Measurements from ENCODE around the gene RANBP3.

Gene RANBP3

DNA sequence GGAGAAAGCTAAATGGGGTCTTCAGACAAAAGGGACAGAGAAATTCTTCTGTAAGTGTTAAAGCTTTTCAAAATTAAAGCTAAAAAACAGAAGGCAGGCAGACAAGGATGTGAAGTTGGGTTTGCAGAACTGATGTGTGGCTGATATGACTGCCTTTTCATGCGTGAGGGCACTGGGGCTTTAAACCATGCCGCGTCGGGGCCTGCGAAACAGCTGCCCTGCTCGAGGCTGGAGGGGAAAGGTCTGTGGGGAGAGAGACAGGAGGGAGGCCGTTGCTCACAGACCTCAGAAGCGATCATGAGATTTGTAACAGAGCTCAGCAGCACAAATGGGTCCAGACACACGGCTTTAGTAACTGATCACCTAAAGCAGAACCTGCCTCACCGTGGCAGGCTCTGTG lies 40.4 kb downstream of the RANBP3 start:
- Histone ChIP-seq H3K9ac (ENCODE audit: low read depth in 1 of 2, low read length in 2 of 2) (no peak overlapping the region), H3K27me3 (ENCODE audit: control insufficient read depth in 2 of 2, insufficient read depth in 2 of 2, low read length in 2 of 2) (no peaks in the 10 kb centered on the region), H3K4me1 (ENCODE audit: control insufficient read depth in 2 of 2, insufficient read depth in 2 of 2, low read length in 2 of 2) (peaks cover 3 to 5% of the 10 kb centered on the region in 2 donors), H3K4me3 (ENCODE audit: low read length in 2 of 2) (no peak overlapping the region), H3K27ac (ENCODE audit: low read depth in 2 of 2, low read length in 2 of 2) (no peak overlapping the region), H3K9me3 (ENCODE audit: control insufficient read depth in 2 of 2, low read length in 2 of 2) (no peaks in the 10 kb centered on the region), H3K36me3 (ENCODE audit: control insufficient read depth in 2 of 2, insufficient read depth in 2 of 2, low read length in 2 of 2) (peaks cover 33 to 40% of the 10 kb centered on the region in 2 donors)

GRCh38 chr19:5936292-5936592 lies 41.7 kb downstream of the RANBP3 start:
- H3K4me1 ChIP-seq (ENCODE audit: control insufficient read depth in 2 of 2, insufficient read depth in 2 of 2, low read length in 2 of 2), result peaks cover 3 to 5% of the 10 kb centered on the region in 2 donors
- H3K36me3 ChIP-seq (ENCODE audit: control insufficient read depth in 2 of 2, insufficient read depth in 2 of 2, low read length in 2 of 2), result peaks cover 33 to 43% of the 10 kb centered on the region in 2 donors
- no peaks in the 10 kb centered on the region for H3K27me3 ChIP-seq (ENCODE audit: control insufficient read depth in 2 of 2, insufficient read depth in 2 of 2, low read length in 2 of 2)
- no peak overlapping the region for H3K9ac ChIP-seq (ENCODE audit: low read depth in 1 of 2, low read length in 2 of 2)
- no peak overlapping the region for H3K4me3 ChIP-seq (ENCODE audit: low read length in 2 of 2)
- H3K27ac ChIP-seq (ENCODE audit: low read depth in 2 of 2, low read length in 2 of 2), result no peak overlapping the region
- no peaks in the 10 kb centered on the region for H3K9me3 ChIP-seq (ENCODE audit: control insufficient read depth in 2 of 2, low read length in 2 of 2)

DNA sequence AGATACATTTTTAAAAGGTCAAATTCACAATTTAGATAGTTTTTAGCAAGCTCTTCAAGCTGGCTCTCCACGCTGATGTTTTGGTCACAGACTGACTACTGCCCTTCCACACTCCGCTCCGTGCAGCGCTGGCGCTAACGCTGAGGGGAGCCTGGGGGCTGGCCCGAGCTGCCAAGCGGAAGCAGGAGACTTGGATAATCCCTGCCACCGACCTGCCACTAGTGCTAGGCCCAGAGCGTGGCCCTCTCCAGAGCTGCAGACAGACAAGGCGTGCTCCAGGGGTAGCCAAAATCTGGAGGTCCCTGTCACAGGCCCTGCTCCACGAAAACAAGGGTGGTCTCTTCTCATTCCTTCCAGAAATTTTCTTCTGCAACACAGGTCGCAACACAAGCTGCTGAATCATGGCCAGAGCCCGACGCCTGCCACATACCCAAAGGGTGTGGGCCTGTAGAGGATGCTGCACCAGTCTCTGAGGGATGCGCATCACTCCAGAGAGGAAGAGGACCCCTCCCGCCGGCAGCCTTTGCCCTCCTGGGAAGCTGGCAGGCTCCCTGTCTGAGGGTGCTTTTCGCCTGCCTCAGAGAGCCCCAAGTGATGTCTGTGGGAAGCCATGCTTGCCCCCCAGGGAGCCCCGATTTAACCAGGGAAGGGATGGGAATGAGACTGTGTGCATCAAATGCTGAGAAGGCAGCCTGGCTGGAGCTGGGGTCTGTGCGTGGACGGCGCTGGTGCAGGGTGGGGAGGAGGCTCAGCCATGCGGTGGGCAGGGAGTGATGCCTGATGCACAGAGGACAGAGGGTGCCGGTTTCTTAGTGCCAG lies 42.3 kb downstream of the RANBP3 start:
- peaks cover 33 to 43% of the 10 kb centered on the region in 2 donors for H3K36me3 ChIP-seq (ENCODE audit: control insufficient read depth in 2 of 2, insufficient read depth in 2 of 2, low read length in 2 of 2)
- H3K27me3 ChIP-seq (ENCODE audit: control insufficient read depth in 2 of 2, insufficient read depth in 2 of 2, low read length in 2 of 2), result no peaks in the 10 kb centered on the region
- H3K27ac ChIP-seq (ENCODE audit: low read depth in 2 of 2, low read length in 2 of 2), result peak overlapping the region in 1 of 2 donors; percentile 61
- H3K9ac ChIP-seq (ENCODE audit: low read depth in 1 of 2, low read length in 2 of 2), result no peak overlapping the region
- peaks cover 3 to 5% of the 10 kb centered on the region in 2 donors for H3K4me1 ChIP-seq (ENCODE audit: control insufficient read depth in 2 of 2, insufficient read depth in 2 of 2, low read length in 2 of 2)
- no peak overlapping the region for H3K4me3 ChIP-seq (ENCODE audit: low read length in 2 of 2)
- H3K9me3 ChIP-seq (ENCODE audit: control insufficient read depth in 2 of 2, low read length in 2 of 2), result no peaks in the 10 kb centered on the region

- H3K36me3 ChIP-seq (ENCODE audit: control insufficient read depth in 2 of 2, insufficient read depth in 2 of 2, low read length in 2 of 2), result peaks cover 31 to 41% of the 10 kb centered on the region in 2 donors
- no peak overlapping the region for H3K9ac ChIP-seq (ENCODE audit: low read depth in 1 of 2, low read length in 2 of 2)
- no peak overlapping the region for H3K4me3 ChIP-seq (ENCODE audit: low read length in 2 of 2)
- H3K27me3 ChIP-seq (ENCODE audit: control insufficient read depth in 2 of 2, insufficient read depth in 2 of 2, low read length in 2 of 2), result no peaks in the 10 kb centered on the region
- no peaks in the 10 kb centered on the region for H3K9me3 ChIP-seq (ENCODE audit: control insufficient read depth in 2 of 2, low read length in 2 of 2)
- peaks cover 3 to 5% of the 10 kb centered on the region in 2 donors for H3K4me1 ChIP-seq (ENCODE audit: control insufficient read depth in 2 of 2, insufficient read depth in 2 of 2, low read length in 2 of 2)
- peak overlapping the region in 1 of 2 donors; percentile 58 for H3K27ac ChIP-seq (ENCODE audit: low read depth in 2 of 2, low read length in 2 of 2)
Measured at GRCh38 chr19:5934774-5935472, 43.0 kb downstream of the RANBP3 start.

DNA sequence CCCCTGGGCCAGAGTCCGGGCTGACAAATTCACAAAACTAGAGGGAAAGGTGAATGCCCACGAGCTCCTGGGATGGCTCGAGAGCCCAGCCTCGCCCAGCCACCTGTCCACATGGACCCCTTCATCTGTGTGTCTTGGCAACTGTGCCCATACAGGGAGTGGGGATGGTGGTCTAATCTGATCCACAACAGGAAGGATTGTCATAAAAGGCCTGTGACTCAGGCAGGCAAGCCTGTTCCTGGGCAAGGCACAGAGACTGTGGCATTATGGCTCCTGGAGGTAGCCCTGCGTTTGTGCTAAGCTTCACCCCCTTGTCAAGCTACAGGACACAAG lies 43.9 kb downstream of the RANBP3 start:
- Histone ChIP-seq H3K9ac (ENCODE audit: low read depth in 1 of 2, low read length in 2 of 2) (no peak overlapping the region), H3K36me3 (ENCODE audit: control insufficient read depth in 2 of 2, insufficient read depth in 2 of 2, low read length in 2 of 2) (peaks cover 34 to 44% of the 10 kb centered on the region in 2 donors), H3K27ac (ENCODE audit: low read depth in 2 of 2, low read length in 2 of 2) (no peak overlapping the region), H3K9me3 (ENCODE audit: control insufficient read depth in 2 of 2, low read length in 2 of 2) (no peaks in the 10 kb centered on the region), H3K27me3 (ENCODE audit: control insufficient read depth in 2 of 2, insufficient read depth in 2 of 2, low read length in 2 of 2) (no peaks in the 10 kb centered on the region), H3K4me3 (ENCODE audit: low read length in 2 of 2) (no peak overlapping the region), H3K4me1 (ENCODE audit: control insufficient read depth in 2 of 2, insufficient read depth in 2 of 2, low read length in 2 of 2) (peaks cover 5 to 6% of the 10 kb centered on the region in 2 donors)

DNA sequence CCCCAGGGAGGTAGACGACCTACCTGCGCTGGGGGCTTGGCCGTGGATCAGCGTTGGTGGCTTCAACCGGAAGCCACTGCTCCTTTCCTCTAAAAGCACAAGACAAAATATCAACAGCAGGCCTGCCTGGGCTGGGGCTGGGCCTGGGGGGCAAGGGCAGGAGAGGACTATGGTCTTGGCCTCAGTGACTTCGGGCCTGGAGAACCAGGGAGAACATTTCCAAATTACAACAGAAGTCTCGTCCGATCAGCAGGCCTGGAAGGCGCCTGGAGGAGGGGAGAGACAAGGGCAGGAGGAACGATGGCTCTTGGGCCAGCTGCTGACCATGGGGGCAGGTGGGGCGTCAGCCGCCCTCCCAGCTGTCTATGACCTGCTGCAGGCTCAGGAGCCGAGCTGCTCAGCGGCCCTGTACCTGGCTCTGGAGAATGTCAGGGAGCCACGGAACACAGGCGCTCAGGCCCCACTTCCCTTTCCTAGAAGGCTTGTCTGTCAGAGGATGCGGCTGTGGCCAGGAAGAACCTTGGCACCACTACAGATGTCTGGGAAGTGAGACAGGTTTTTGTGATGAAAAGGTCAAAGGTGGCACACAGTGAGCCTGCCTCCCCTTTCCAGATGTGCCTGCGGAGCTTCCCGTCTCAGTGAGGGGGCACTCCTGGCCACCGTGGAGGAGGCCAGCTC lies 44.4 kb downstream of the RANBP3 start:
- no peaks in the 10 kb centered on the region for H3K9me3 ChIP-seq (ENCODE audit: control insufficient read depth in 2 of 2, low read length in 2 of 2)
- peaks cover 39 to 49% of the 10 kb centered on the region in 2 donors for H3K36me3 ChIP-seq (ENCODE audit: control insufficient read depth in 2 of 2, insufficient read depth in 2 of 2, low read length in 2 of 2)
- H3K9ac ChIP-seq (ENCODE audit: low read depth in 1 of 2, low read length in 2 of 2), result no peak overlapping the region
- peaks cover 5 to 6% of the 10 kb centered on the region in 2 donors for H3K4me1 ChIP-seq (ENCODE audit: control insufficient read depth in 2 of 2, insufficient read depth in 2 of 2, low read length in 2 of 2)
- H3K4me3 ChIP-seq (ENCODE audit: low read length in 2 of 2), result no peak overlapping the region
- no peaks in the 10 kb centered on the region for H3K27me3 ChIP-seq (ENCODE audit: control insufficient read depth in 2 of 2, insufficient read depth in 2 of 2, low read length in 2 of 2)
- no peak overlapping the region for H3K27ac ChIP-seq (ENCODE audit: low read depth in 2 of 2, low read length in 2 of 2)

DNA sequence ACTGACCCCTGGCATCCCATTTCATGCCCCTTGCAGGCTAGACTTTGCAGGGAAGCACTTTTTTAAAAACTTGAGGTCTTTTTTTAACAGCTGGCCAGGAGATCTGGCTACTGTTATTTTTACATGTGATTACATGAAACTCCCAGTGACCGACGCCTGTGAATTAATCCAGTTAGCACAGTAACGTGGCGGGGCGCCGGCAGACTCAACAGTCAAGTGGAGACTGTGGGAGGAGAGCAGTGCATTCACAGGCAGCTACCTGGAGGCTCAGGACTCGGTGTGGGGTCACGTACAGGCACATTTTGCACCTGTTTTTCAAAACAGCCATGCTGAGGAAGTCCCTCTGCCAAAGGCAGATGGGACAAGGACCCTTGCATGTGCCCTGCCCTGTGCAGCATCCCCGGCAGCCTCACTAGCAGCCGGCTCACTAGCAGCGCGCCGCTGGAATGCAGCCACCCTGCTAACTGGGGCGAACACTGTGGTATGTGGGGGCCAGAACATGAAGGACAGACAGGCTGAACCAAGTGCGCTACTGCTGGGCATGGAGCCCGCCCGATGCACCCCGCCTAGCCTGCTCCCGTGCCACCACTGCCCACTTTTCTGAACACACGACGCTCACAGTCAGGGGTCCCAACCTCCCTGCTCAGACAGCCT lies 45.2 kb downstream of the RANBP3 start:
- Histone ChIP-seq H3K36me3 (ENCODE audit: control insufficient read depth in 2 of 2, insufficient read depth in 2 of 2, low read length in 2 of 2) (peaks cover 44 to 56% of the 10 kb centered on the region in 2 donors), H3K27ac (ENCODE audit: low read depth in 2 of 2, low read length in 2 of 2) (no peak overlapping the region), H3K4me3 (ENCODE audit: low read length in 2 of 2) (no peak overlapping the region), H3K9me3 (ENCODE audit: control insufficient read depth in 2 of 2, low read length in 2 of 2) (no peaks in the 10 kb centered on the region), H3K27me3 (ENCODE audit: control insufficient read depth in 2 of 2, insufficient read depth in 2 of 2, low read length in 2 of 2) (no peaks in the 10 kb centered on the region), H3K4me1 (ENCODE audit: control insufficient read depth in 2 of 2, insufficient read depth in 2 of 2, low read length in 2 of 2) (peaks cover 3 to 4% of the 10 kb centered on the region in 2 donors), H3K9ac (ENCODE audit: low read depth in 1 of 2, low read length in 2 of 2) (no peak overlapping the region)

DNA sequence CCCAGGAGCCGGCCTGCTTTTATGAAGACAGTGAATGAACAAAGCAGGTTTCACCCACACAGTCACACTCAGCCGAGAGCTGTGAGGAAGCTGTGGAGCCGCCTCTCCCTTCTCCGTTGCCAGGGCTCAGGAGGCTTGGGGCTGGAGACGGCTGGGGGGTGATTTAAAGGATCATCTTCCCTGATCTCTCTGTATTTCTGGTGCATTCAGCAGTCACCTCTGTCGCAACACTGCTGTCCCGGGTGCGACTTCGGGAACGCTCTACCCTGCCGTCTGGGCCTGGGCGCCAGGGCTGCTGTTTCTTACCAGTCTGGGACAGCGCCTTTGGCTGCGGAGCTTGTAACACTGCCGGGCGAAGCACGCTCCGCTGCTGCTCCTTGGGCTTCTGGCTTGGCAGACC lies 45.8 kb downstream of the RANBP3 start:
- peaks cover 49 to 62% of the 10 kb centered on the region in 2 donors for H3K36me3 ChIP-seq (ENCODE audit: control insufficient read depth in 2 of 2, insufficient read depth in 2 of 2, low read length in 2 of 2)
- H3K4me3 ChIP-seq (ENCODE audit: low read length in 2 of 2), result no peak overlapping the region
- H3K4me1 ChIP-seq (ENCODE audit: control insufficient read depth in 2 of 2, insufficient read depth in 2 of 2, low read length in 2 of 2), result peaks cover 0 to 3% of the 10 kb centered on the region in 2 donors
- H3K27ac ChIP-seq (ENCODE audit: low read depth in 2 of 2, low read length in 2 of 2), result no peak overlapping the region
- no peaks in the 10 kb centered on the region for H3K27me3 ChIP-seq (ENCODE audit: control insufficient read depth in 2 of 2, insufficient read depth in 2 of 2, low read length in 2 of 2)
- no peak overlapping the region for H3K9ac ChIP-seq (ENCODE audit: low read depth in 1 of 2, low read length in 2 of 2)
- H3K9me3 ChIP-seq (ENCODE audit: control insufficient read depth in 2 of 2, low read length in 2 of 2), result no peaks in the 10 kb centered on the region

DNA sequence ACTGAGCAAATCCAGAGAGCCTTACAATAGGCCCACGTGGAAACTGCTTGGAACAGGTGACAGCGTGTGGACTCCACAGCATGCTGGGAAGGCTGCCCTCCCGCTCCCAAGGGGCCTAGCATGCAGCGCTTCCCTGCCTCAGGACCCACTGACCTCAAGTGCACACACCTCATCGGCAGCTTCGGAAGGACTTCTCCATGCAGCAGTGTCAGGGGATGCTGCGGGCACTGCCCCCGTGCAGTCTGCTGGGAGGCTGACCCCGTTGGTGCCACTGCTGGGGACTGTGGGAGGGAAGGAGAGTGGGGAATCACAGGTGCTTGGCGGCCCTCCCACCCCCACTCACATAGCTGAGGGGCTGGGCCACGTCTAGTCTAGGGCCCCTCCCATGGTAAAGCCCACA lies 46.7 kb downstream of the RANBP3 start:
- Histone ChIP-seq H3K4me3 (ENCODE audit: low read length in 2 of 2) (no peak overlapping the region), H3K9ac (ENCODE audit: low read depth in 1 of 2, low read length in 2 of 2) (no peak overlapping the region), H3K27ac (ENCODE audit: low read depth in 2 of 2, low read length in 2 of 2) (no peak overlapping the region), H3K27me3 (ENCODE audit: control insufficient read depth in 2 of 2, insufficient read depth in 2 of 2, low read length in 2 of 2) (no peaks in the 10 kb centered on the region), H3K4me1 (ENCODE audit: control insufficient read depth in 2 of 2, insufficient read depth in 2 of 2, low read length in 2 of 2) (peaks cover 4 to 10% of the 10 kb centered on the region in 2 donors), H3K36me3 (ENCODE audit: control insufficient read depth in 2 of 2, insufficient read depth in 2 of 2, low read length in 2 of 2) (peaks cover 56 to 69% of the 10 kb centered on the region in 2 donors), H3K9me3 (ENCODE audit: control insufficient read depth in 2 of 2, low read length in 2 of 2) (no peaks in the 10 kb centered on the region)

GRCh38 chr19:5929625-5930024 lies 48.3 kb downstream of the RANBP3 start:
- no peak overlapping the region for H3K27ac ChIP-seq (ENCODE audit: low read depth in 2 of 2, low read length in 2 of 2)
- H3K27me3 ChIP-seq (ENCODE audit: control insufficient read depth in 2 of 2, insufficient read depth in 2 of 2, low read length in 2 of 2), result no peaks in the 10 kb centered on the region
- H3K36me3 ChIP-seq (ENCODE audit: control insufficient read depth in 2 of 2, insufficient read depth in 2 of 2, low read length in 2 of 2), result peaks cover 64 to 72% of the 10 kb centered on the region in 2 donors

More at GRCh38 chr19:5929625-5930024, 48.3 kb downstream of the RANBP3 start:
- Histone ChIP-seq H3K9ac (ENCODE audit: low read depth in 1 of 2, low read length in 2 of 2) (no peak overlapping the region), H3K9me3 (ENCODE audit: control insufficient read depth in 2 of 2, low read length in 2 of 2) (no peaks in the 10 kb centered on the region), H3K4me3 (ENCODE audit: low read length in 2 of 2) (no peak overlapping the region), H3K4me1 (ENCODE audit: control insufficient read depth in 2 of 2, insufficient read depth in 2 of 2, low read length in 2 of 2) (peaks cover 13 to 21% of the 10 kb centered on the region in 2 donors)
